T-helper 22 cell (primary cell): ENCODE data around the gene SHISA4.

Experiments
- DNase-seq: peaks from one replicate; pipeline ENCODE4 v3.0.0-alpha.2; 2020; ENCODE audit warnings: low read depth

SHISA4 gene

GRCh38 chr1:201882665-201883132, 6.0 kb upstream of the SHISA4 start:
- DNase-seq: no peak

DNA sequence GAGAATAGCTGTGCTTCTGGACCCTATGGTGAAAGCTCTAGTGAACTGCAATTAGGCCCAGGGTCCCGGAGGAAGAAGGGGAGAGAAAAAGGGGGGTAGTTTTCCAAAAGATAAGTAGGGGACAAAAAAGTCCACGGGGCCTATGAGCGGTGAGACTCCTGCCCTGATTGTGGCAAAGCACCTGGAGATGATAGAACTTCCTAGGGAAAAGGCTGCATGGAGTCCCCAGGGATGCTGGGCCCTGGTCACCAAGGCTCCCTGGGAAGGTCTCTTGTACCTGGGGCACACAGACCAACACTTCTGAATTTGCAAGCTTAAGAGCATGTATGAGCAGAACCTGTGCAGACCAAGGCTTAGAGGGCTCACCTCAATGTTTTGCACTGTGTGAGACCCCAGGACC, 5.4 kb upstream of the SHISA4 start:
- DNase-seq: no peak

- DNase-seq: no peak
Observed at GRCh38 chr1:201883786-201884185, 4.9 kb upstream of the SHISA4 start.

DNA sequence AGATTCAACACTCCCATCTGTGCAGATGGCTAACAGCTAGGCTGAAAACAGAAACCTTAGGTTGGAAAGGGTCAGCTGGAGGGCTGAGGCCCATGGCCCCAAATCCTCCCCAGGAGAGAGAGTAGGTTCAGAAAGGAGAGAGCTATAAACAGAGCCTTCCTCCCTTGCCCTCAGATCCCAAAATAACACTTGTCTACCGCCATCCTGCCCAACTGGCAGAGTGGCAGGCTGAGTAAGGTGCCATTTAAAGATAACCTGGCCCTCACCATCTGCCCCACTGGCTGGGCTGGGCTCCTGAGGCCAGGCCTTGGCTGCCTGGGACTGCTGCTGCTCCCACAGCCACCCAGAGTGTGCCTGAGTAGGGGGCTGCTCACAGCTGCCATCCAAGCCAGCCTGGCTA, 4.3 kb upstream of the SHISA4 start:
- DNase-seq: no peak

- no peak for DNase-seq
Observed at GRCh38 chr1:201885531-201886075, 3.1 kb upstream of the SHISA4 start.

DNA sequence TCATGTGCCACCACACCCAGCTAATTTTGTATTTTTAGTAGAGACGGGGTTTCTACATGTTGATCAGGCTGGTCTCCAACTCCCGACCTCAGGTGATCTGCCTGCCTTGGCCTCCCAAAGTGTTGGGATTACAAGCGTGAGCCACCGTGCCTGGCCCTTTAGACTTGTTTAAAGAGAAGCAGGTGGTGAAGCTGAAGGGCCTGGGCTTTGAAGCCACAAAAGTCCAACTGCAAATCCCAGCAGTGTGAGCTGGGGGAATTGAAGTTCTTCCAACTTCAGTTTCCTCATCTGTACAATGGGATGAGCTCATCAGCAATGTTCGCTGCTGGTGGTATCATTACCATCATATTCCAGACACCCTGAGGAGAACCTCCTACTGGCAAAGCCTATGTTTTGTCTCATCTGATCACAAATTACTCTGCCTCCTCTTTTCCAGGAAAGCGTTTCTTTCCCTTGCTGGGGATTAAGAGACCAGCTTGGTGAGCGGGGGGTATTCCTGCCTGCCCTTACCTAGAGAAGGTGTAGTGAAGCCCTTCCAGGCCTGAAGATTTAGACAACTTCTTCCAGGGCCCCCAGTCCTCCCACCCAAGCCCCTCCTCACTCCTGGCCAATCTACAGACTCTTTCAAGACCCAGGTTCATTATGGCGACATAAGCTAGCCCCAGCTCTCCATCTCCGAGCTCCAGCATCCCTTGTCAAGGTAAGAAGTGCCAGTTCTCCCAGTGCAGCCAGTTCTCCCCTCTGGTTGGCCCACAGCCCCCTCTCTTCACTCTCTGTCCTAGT, 2.4 kb upstream of the SHISA4 start:
- no peak for DNase-seq

GRCh38 chr1:201887116-201887866, 1.4 kb upstream of the SHISA4 start:
- no peak for DNase-seq

DNA sequence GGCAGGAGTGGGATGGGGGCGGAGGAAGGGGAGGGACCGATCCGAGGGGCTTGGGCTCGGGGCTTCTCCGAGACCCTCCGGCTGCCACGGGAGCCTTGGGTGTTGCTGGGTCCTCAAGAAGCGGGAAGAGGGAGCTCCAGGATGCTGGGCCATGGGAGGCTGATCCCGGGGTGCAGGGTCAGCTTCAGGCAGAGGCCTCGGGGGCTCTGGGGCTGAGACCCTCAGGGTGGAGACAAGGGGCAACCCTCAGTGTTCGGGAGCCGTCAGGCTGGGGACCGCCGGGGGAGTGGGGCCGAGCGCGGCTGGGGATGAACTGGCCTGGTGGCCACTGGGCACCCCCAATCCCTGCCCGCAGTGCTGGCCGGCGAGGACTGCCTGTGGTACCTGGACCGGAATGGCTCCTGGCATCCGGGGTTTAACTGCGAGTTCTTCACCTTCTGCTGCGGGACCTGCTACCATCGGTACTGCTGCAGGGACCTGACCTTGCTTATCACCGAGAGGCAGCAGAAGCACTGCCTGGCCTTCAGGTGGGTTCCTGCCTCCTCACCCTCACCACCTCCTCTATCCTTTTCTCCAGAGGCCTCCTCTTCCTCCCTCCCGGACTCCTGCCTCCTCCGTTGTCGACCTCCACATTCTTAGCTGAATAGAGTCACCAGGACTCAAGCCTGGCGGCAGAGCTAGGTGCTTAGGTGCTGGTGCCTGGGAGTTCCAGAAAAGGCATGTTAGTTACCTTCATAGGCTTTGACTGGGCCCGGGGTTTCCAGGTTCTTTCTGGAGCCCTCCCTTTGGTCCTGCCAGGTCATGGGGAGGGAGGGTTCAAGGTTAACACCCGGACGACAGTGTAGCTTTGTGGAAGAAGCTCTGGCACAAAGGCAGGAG, 631 bp downstream of the SHISA4 start:
- no peak for DNase-seq

- no peak for DNase-seq
Observed at GRCh38 chr1:201890223-201890622, 1.5 kb downstream of the SHISA4 start.

DNA sequence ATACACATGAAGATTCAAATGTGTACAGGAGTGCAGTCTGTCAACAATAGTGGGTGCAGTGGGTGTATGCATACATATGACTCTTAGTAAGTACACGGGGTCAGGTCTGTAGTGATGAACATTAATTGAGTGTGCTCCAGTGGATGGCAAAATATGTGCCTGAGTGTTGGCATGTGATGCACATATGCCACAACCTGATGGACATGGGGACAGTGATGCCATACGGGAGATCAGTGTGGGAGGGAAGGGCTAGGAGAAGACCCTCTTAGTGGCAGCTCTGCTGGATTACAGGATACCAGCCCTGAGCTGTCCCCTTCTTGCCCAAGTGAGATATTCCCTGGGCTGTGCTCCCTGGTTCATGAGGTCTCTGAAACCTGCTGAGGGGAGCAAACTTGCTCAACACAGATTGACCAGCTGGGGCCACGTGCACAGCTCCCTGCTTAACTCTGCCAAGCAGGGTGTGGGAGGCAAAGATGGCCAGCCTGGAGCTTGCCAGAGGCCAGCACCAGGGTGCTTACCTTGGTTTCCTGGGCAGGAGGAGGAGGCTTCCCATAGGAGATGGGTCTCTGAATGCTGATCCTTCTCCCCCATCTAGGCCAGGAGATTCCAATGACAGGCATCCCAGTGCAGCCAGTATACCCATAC, 2.2 kb downstream of the SHISA4 start:
- no peak for DNase-seq

GRCh38 chr1:201891451-201892045, 2.9 kb downstream of the SHISA4 start:
- no peak for DNase-seq

GRCh38 chr1:201892211-201892610, 3.5 kb downstream of the SHISA4 start:
- DNase-seq: no peak

DNA sequence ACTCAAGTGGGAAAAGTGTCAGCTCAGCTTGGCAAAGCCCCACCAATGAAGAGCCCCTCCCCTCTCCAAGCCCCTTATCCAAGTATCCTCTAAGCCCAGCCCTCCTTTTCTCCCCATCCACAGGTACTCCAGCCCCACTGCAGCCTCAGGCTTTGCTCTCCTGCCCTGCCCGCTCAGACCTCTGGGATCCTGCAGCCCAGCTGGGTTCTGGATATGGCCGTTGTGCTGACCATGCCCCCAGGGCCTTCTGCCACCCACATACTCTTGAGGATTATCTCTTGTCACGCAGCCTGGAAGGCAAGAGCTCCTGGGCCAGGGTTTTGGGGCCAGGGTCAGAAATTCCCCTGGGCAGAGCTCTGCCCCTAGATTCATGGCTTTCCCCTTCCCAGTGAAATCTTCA, 4.7 kb downstream of the SHISA4 start:
- no peak for DNase-seq

DNA sequence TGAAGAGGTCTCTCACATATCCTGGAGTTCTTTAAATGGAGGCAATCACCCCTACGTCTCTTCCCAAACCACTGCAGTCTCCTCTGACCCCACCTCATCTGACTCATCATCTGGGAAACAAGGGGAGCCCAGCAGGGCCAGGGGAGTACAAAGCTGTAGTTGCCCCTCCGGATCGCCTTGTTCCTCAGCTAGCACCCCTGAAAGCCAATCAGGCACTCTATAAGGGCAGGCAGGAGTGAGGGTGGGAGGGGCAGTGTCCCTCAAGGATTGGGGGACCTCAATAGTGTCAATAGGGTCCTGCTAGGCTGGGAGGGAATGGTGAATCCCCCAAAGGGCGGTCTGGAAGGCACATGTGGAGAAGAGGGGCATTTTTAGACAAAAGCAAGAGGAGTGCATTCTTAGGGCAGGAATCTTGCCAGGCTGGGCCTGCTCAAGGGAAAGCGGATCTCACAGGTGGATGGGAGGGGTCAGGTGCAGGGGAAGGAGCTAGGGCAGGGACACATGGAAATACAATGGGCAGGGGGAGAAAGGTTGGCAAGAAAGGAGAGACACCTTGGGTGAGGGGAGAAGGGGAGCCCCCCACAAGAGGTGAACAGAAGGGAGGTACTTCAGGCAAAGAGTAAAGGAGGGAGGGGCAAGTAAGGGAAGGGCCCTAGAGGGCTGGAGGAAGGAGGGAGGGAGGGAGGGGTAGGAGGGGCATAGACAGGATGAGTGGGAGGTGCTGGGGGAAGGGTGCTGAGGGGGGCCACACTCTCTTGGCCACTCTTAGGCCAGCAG, 5.8 kb downstream of the SHISA4 start:
- no peak for DNase-seq

- DNase-seq: no peak
Observed at GRCh38 chr1:201895120-201895665, 6.5 kb downstream of the SHISA4 start.

DNA sequence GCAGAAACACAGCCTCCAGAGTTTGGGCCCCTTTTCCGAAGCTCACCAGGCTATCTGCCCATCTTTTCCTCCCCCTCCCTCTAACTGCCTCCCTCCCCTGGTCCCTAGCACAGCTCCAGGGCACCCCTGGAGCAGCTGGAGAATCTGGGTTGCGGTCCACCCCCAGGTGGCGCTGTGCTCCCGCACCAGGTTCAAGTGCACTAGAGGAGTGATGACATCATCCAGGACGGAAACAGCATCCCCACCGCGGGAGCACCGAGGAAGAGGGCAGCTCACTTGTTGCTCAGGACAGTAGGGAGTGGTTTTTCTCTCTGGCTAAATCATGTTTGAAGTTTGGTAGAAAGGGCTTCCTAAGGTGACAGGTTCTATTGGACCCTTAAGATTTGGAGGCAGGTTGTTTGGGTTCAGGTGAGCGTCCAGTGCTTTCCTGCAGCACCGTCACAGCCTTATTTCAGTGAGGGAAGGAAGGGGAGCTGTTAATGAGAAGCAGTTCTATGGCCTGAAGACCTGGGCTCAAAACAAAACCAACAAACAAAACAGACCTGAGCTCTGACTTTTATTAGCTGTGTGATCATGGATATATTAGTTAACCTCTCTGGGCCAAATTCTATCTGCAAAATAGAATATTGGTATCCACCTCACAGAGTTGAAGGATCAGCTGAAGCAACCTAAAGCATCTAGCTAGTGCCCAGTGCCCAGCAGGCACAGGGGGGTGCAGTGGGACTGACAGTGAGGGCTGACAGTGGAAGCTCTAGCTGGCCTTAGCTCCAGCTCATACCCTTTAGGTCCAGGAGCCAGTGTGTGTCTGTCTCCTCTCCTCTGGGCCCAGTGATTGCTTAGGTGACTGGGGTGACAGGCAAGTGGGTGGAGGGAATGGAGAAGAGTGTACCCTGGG, 7.5 kb downstream of the SHISA4 start:
- peak; percentile 50 for DNase-seq

GRCh38 chr1:201896951-201897391, 8.3 kb downstream of the SHISA4 start:
- DNase-seq: no peak

- no peak for DNase-seq
Observed at GRCh38 chr1:201898240-201898894, 9.7 kb downstream of the SHISA4 start.
